Globus pallidus (tissue), 1 donor: ENCODE data around the gene SPATA46.

Source experiments
- DNase-seq: peaks from one replicate; pipeline ENCODE4 v3.0.0-alpha.2; 2015; ENCODE audit warnings: low spot score

SPATA46 gene

DNA sequence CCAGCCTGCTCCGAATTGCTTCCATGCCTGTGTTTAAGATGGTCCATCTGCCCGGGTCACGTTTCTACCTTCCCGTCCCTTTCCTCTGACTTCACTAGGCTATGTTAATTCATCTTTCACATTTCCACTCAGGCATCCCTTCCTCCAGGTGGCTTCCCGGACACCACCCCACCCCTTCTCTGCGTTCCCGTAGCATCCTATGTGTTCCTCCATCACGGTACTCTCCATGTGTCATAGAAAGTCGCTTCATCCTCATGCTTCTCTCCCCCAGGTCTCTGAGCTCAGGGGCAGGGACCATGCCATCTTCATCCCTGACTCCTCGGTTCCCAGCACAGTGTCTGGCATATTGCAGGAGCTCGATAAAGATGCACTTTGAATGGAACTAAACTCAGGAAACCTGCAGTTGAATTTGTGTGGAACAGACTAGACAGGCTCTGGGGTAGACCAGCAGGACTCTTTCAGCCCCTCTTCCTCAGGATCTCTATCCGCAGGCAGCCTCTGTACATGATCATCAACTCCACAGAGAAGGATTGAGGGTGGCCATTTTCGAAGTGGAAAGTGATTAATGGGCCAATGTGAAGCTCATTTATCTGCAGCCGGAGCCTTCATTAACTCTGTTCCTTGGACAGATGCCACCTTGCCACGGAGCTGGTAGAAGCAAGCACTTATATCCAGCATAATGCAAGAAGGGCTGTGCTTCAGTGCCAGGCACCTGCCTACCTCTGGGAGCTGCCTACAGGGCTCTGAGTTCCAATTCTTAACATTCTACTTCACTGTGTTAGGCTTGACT lies 13.9 kb upstream of the SPATA46 start:
- DNase-seq, result no peak

DNA sequence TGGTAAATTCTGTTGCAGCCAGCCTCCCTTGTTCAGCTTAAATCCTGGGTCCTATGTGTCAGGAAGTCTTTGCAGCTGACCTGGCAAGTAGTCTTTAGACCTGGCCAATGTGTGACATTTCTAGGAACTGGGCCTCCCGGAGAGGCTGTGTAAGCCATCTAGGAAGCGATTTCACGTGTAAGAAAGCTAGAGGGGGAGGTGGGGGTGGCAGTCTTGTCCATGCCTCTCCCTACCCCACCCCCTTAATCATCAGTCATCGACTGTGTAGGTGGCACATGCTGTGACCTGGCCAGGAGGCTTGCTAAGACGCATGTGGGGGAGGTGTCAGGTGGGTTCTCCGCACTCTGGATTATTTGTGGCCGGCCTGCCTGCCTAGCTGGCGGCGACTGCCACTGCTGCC lies 13.3 kb upstream of the SPATA46 start:
- DNase-seq, result no peak

DNA sequence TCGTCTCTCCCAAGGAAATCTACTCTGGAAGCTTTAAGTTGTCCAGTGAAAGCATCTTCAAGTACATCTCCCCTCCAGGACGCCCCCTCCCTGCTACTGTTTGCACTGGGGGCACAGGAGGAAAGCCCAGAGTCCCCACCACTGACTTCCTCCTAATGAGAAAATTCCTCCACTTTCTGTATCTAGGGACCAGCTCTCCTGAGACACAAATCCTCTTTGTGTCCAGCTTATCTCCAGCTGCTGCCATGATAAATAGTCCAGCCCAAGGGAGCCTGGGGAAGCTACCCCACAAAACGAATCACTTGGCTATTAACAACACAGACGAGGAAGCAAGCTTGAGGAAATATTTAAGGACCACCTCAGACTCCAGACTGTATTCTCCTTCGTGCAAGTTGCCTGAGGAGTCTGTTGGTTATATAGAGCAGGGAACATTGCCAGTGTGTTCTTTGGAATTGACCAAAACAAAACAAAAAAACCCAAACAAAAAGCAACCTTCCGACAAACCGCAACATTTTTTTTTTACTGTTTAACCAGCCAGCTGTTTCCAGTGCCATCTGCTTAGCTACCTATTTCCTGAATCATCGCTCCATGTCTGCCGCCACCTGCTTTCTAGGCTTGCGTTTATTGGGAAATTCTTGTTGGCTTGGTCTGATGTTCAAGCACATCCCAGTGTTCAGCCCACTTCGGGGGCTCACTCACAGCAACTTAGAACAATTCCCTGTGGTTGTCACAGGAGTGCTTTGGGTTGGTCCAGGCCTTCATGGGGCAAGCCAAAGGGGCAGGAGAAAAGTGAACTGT lies 12.6 kb upstream of the SPATA46 start:
- no peak for DNase-seq

DNA sequence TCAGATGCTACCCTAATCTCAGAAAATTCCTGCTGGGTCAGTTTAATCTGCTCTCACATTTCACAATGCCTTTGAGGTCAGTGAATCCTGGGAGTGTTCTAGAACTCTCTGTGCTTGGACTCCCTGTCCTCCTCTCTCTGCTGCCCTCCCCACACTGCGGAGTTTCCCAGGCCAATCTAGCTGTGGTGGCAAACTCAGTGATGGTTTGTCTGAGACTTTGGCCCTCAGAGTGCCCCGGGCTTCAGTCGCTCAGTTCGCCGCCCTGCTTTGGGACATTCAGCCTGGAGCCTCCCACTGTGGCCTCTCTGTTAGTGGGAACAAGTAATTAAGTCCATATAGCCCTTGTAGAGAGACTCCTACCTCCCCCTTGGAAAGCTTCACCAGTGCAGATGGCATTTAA lies 12.0 kb upstream of the SPATA46 start:
- no peak for DNase-seq

GRCh38 chr1:162388083-162388594 lies 11.5 kb upstream of the SPATA46 start:
- no peak for DNase-seq

DNA sequence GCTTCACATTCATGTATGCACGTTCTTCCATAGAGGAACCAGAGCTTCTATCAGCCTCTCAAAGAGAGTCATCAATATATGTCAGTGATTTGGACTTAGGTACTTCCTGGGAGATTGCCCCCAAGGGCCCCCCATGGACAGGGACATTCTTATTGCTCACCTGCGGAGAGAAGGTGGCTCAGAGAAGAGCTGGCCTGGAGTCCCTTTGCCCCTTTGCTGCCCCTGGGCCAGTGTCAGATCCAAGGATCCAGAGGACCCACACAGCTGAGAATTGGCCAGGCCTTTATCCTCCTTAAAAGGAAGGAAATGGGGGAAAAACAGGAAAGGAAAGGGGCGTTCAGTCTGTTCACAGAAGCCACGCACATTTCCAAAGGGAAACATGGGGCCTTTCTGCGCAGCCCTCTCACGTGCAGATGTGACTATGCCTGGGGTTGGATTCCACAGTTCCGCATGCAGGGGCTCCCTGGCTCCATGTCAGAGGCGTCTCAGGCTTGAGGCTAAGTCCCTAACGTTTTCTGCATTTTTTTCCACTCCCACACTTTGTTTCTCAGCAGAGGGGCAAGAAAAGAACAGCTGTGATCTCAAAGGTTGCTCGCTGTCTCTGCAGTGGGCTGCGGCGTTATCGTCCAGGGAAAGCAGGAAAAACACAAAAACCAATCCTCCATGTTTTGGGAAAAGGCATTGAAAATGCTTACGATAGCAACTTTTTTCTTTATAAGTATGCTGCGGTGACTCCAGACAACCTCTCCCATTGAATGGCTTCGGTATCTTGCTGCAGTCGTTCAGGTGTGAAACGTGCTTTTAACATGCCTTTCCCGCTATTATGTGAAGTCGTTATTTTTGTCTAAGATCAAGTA lies 10.8 kb upstream of the SPATA46 start:
- DNase-seq, result no peak

DNA sequence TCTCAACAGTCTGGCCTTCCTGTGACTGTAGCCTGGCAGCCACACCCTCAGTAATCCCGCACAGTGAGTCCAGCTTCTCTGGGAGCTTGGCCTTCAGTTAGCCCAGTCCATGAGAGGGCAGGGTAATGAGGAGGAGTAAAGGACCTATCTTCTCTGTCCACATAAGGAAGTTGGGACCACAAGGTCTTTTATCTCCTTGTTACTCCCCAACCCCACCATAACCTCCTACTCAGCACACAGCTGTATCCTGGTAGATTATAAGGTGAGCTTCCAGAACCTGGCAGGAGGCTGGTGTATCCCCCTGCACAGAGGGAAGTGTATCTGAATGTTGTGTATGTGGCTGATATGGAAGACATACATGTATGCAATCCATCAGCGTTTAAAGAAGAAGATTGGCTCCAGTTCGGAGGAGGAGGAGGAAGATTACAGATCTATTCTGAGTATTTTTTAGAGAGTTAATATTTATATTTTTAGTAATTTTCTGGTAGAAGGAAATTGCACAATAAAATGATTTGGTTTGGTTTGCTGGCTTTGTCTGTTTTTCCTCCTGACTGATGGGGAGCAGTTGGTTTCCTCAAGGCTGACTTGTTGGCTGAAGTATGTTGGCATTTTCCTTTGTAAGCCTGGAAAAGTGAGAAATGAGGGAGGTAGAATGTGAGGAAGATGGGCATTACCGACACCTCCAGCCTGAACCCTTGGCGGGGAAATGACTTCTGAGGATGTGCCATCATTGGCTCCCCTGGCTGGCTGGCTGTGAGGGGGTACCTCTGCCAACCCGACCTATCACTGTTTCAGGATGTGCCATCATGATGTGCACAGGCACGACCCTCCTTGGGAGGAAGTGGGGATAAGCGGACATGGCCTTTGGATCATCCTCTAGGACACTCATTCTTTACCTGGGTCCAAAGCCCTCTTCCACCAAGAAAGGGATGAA lies 9.9 kb upstream of the SPATA46 start:
- no peak for DNase-seq

GRCh38 chr1:162385702-162386101 lies 9.0 kb upstream of the SPATA46 start:
- no peak for DNase-seq

DNA sequence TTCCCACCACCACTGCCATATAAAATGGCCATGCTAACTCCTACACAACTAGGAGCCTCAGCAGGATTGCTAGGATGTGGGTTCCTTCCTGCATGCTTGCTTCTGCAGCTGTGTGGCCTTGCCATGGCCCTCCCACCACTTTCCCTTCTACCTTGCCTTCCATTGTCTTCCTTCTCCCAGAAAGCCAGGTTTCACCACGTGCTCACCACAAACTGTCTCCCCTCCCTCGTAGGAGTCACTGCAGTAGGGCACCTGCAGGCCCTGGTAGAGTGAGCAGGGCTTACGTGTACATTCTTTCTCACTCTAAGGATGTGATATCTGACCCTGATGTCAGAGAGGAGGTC lies 8.6 kb upstream of the SPATA46 start:
- no peak for DNase-seq

- no peak for DNase-seq
These were observed 8.1 kb upstream of the SPATA46 start for GRCh38 chr1:162384601-162385279.

GRCh38 chr1:162384116-162384515 lies 7.5 kb upstream of the SPATA46 start:
- DNase-seq, result no peak

DNA sequence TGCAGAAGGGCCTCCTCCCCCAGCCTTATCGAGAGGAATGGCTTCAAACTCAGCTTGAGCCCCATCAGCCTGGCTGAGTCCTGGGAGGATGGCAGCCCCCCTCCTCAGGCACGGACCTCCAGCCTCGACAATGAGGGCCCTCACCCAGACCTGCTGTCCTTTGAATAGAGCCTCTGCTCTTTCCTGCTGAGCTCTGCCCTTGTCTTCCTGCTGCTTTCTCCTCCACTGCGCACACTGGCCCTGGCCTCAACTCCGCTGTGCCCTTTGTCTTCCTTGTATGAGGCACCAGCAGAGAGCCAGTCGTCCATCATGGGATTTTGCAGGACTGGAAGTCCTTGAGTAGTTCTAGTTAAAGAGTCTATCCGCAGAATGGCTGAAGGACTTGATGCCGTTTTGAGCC lies 6.9 kb upstream of the SPATA46 start:
- DNase-seq, result no peak

DNA sequence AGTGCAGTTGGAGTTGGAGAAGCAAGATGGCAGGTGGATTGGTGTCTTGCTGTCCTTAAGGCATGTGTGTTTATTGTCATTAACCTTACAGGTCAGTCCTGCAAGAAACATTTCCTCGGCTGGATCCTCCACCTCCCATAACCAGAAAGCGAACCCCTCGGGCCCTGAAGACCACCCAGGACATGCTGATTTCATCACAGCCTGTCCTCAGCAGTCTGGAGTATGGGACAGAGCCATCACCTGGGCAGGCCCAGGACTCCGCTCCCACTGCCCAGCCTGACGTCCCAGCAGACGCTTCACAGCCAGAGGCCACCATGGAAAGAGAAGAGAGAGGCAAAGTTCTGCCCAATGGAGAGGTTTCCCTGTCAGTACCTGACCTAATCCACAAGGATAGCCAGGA lies 6.4 kb upstream of the SPATA46 start:
- no peak for DNase-seq

- no peak for DNase-seq
These were observed 5.5 kb upstream of the SPATA46 start for GRCh38 chr1:162381941-162382750.

DNA sequence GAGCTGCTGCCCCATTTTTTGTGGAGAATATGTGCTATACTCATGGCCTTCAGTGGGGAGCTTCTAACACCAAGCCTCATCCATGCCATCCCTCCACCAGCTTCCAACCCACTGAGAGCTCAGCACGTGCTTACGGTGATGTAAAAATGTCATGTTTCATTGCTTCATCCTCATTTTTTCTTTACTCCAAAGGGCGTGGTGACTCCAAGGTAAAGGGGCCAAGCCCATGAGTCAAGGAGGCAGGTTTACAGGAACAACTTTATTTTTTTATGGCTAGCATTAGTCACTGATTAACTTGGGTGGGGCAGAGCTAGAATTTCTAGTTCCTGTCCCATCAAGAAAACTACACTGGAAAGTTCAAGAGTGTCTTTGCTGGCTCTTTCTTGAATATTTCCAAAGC lies 4.7 kb upstream of the SPATA46 start, which contains the start of gene C1orf226:
C1orf226 (plus strand) TSS at position 346 of the 400 bp plus-strand sequence. CDS start 174 bp downstream, outside the sequence.
- no peak for DNase-seq

- DNase-seq, result no peak
These were observed 3.6 kb upstream of the SPATA46 start for GRCh38 chr1:162380061-162380846.

GRCh38 chr1:162375463-162375862 lies 1.2 kb downstream of the SPATA46 start:
- DNase-seq, result no peak

DNA sequence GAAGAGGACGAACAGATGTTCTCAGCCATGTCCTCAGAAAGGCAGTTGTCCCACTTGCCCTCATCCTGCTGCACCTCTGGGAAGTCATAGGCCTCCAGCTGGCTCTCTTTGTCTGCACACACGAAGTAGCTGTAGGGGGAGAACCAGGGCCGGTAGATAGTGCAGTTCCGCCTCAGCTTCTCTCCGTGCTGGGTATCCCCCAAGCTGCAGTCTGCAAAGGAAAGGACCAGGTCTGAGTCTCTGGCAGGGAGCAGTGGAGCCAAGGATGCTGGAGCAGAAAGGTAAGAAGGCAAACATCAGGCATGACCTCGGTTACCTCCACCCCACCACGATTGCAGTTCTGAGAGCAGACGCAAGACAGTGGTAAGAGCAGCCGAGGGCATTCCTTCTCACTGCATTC lies 2.2 kb downstream of the SPATA46 start:
- no peak for DNase-seq
